Stimulated activated CD4-positive, alpha-beta T cell treated with anti-CD3 and anti-CD28 coated beads, Interleukin-4, amount 100 ng/mL, for 1 hour (primary cell): ENCODE data around the gene CYP2U1.
A peak's percentile ranks its signal among the peaks of the same experiment; 100 is the strongest.
"Not testable (repeated sequence)": the region's sequence is repeated elsewhere in the genome, so short reads cannot be mapped to it uniquely, and the experiment has no call there.

Source experiments
- DNase-seq: peaks from one replicate; pipeline ENCODE4 v3.0.0-alpha.2; 2020

Gene CYP2U1

GRCh38 chr4:107922486-107923473 is 8.6 kb upstream of the CYP2U1 start:
- no peak for DNase-seq

GRCh38 chr4:107925713-107926112 is 5.6 kb upstream of the CYP2U1 start:
- DNase-seq = not testable (repeated sequence)

GRCh38 chr4:107926875-107927274 is 4.5 kb upstream of the CYP2U1 start:
- not testable (repeated sequence) for DNase-seq

- peak; percentile 41 for DNase-seq
These were observed 499 bp downstream of the CYP2U1 start for GRCh38 chr4:107931775-107932321.

- DNase-seq = no peak
These were observed 3.9 kb downstream of the CYP2U1 start for GRCh38 chr4:107935246-107935645.

GRCh38 chr4:107937040-107937439 is 5.7 kb downstream of the CYP2U1 start:
- no peak for DNase-seq

- DNase-seq = no peak
These were observed 8.0 kb downstream of the CYP2U1 start for GRCh38 chr4:107939307-107939706.

GRCh38 chr4:107945809-107946208 is 14.5 kb downstream of the CYP2U1 start:
- DNase-seq = no peak

GRCh38 chr4:107950746-107951540 is 19.6 kb downstream of the CYP2U1 start:
- DNase-seq = no peak

- DNase-seq = no peak
These were observed 20.2 kb downstream of the CYP2U1 start for GRCh38 chr4:107951551-107951950.

- no peak for DNase-seq
These were observed 24.7 kb downstream of the CYP2U1 start for GRCh38 chr4:107956011-107956410.

- DNase-seq = no peak
These were observed 35.6 kb downstream of the CYP2U1 start for GRCh38 chr4:107966903-107967302.

GRCh38 chr4:107967519-107967918 is 36.2 kb downstream of the CYP2U1 start:
- DNase-seq = not testable (repeated sequence)

- DNase-seq = not testable (repeated sequence)
These were observed 36.6 kb downstream of the CYP2U1 start for GRCh38 chr4:107967921-107968320.

- DNase-seq = no peak
These were observed 38.9 kb downstream of the CYP2U1 start for GRCh38 chr4:107970063-107970798.

GRCh38 chr4:107972605-107973004 is 41.3 kb downstream of the CYP2U1 start:
- DNase-seq = no peak

GRCh38 chr4:107974523-107974922 is 43.2 kb downstream of the CYP2U1 start:
- no peak for DNase-seq

- DNase-seq = no peak
These were observed 46.1 kb downstream of the CYP2U1 start for GRCh38 chr4:107977482-107977881.

GRCh38 chr4:107977966-107978705 is 46.8 kb downstream of the CYP2U1 start:
- DNase-seq = no peak

GRCh38 chr4:107978716-107979451 is 47.5 kb downstream of the CYP2U1 start:
- DNase-seq = no peak
